NOMO-1 treated with dmso at 0.1 percent for 144 hours (cell line): ENCODE results near the gene ATP6V1A.

Experiments
- DNase-seq: peaks from one replicate; lab custom pipeline; 2025; ENCODE audit not compliant: unreplicated experiment; lab: John Stamatoyannopoulos, UW

Gene ATP6V1A

GRCh38 chr3:113746548-113747282 is at the start of gene ATP6V1A:
TSS of gene ATP6V1A (plus strand) at chr3:113747035. CDS start at chr3:113778754, 31,719 bp downstream.
- DNase-seq, result peak; percentile 80

- DNase-seq, result no peak
Measured at GRCh38 chr3:113697500-113698090, 49.2 kb upstream of the ATP6V1A start.

GRCh38 chr3:113698213-113698742 is 48.6 kb upstream of the ATP6V1A start:
- no peak for DNase-seq

- no peak for DNase-seq
Measured at GRCh38 chr3:113698956-113699355, 47.9 kb upstream of the ATP6V1A start.

GRCh38 chr3:113707835-113708234 is 39.0 kb upstream of the ATP6V1A start:
- no peak for DNase-seq

- no peak for DNase-seq
Measured at GRCh38 chr3:113712129-113712528, 34.7 kb upstream of the ATP6V1A start.

- no peak for DNase-seq
Measured at GRCh38 chr3:113714702-113715101, 32.1 kb upstream of the ATP6V1A start.

GRCh38 chr3:113717308-113717707 is 29.5 kb upstream of the ATP6V1A start:
- DNase-seq, result no peak

- no peak for DNase-seq
Measured at GRCh38 chr3:113717818-113718217, 29.0 kb upstream of the ATP6V1A start.

- no peak for DNase-seq
Measured at GRCh38 chr3:113719294-113719693, 27.5 kb upstream of the ATP6V1A start.

- DNase-seq, result no peak
Measured at GRCh38 chr3:113719758-113720157, 27.1 kb upstream of the ATP6V1A start.

- no peak for DNase-seq
Measured at GRCh38 chr3:113721636-113722035, 25.2 kb upstream of the ATP6V1A start.

- no peak for DNase-seq
Measured at GRCh38 chr3:113728661-113729060, 18.2 kb upstream of the ATP6V1A start.

GRCh38 chr3:113730550-113730949 is 16.3 kb upstream of the ATP6V1A start:
- no peak for DNase-seq

- no peak for DNase-seq
Measured at GRCh38 chr3:113731694-113732093, 15.1 kb upstream of the ATP6V1A start.

- DNase-seq, result peak; percentile 13
Measured at GRCh38 chr3:113736548-113737089, 10.2 kb upstream of the ATP6V1A start.

GRCh38 chr3:113741086-113741485 is 5.7 kb upstream of the ATP6V1A start:
- no peak for DNase-seq

- DNase-seq, result no peak
Measured at GRCh38 chr3:113741620-113742019, 5.2 kb upstream of the ATP6V1A start.

GRCh38 chr3:113743006-113743630 is 3.7 kb upstream of the ATP6V1A start:
- DNase-seq, result no peak

GRCh38 chr3:113744941-113745755 is 1.7 kb upstream of the ATP6V1A start:
- peak; percentile 81 for DNase-seq
